GM21360 (cell line): ENCODE measurements around the gene DMGDH.

Experiments used
- ATAC-seq: cut with Tn5 transposase; IDR thresholded peaks from one replicate; pipeline ENCODE4 v1.9.1; 2021; ENCODE audit warnings: mild to moderate bottlenecking, moderate library complexity; ENCODE audit not compliant: unreplicated experiment

DMGDH gene

DNA sequence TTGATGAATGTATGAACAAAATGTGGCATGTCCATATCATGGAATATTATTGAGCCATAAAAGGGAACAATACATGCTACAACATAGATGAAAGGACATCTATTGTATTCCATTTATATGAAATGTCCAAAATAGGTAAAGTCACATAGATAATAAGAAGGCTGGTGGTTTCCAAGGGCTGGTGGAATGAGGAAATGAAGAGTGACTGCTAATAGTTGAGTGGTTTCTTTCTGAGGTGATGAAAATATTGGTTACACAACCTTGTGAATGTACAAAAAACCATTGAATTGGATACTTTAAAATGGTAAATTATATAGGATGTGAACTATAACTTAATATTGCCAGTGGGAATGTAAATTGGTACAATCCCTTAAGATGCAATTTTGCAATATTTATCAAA is 89.6 kb downstream of the DMGDH start:
- ATAC-seq = no peak

DNA sequence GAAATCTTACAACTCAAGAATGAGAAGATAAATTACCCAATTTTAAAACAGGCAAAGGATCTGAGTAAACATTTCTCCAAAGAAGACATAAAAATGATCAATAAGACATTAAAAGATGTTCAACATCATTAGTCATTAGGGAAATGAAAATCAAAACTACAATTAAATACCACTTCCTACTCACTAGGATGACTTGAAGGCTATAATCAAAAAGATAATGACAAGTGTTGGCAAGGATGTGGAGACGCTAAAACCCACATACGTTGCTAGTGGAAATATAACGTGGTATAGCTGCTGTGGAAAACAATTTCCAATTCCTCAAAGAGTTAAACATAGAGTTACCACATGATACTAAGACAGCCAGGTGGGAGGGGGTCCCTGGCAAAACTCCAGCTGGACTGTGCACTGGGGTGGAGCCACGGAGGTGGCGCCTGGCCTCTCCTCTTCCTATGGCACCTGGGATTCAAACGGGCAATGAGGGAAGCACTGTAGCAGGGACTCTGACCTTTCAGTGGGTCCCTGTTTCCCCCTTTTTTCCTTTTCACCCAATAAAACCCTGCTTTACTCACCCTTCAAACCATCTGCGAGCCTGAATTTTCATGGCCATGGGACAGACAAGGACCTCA is 90.2 kb downstream of the DMGDH start:
- no peak for ATAC-seq

DNA sequence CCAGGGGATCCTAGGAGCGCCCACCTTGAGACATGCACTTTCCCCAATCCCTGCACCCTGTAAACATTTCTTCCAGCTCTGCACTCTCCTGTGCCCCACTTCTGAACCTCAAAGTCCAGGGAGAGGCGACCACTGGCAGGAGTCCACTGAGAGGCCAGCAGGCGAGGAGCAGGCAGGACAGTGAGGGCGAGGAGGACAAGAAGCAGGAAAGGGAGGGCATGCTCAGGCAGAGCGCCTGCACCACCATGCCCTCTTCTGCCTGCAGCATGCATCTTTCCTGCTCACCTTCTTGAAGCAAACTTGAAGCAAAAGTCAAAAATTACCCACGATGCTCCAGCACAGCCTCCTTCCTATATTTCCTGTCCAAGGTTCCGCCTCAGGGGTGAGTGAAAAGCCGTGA is 94.4 kb downstream of the DMGDH start:
- ATAC-seq = no peak

DNA sequence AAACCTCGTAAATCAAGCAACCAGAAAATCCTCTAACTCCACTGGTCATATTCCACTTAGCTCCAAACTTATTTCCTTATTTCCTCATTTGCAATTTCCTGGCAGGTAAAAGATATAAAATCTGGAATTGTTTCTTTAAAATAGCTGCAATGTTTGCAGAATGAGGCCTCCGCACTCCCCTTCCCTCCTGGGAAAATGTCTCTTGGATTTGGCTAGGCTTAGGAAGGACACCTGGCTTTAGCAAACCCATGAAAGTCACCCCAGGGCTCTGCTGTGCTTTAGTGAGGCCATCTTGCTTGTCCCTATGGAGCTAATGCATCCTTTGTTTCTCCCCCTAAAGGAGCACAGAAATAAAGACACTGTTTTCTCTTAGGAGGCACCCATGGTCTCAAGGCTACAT is 94.9 kb downstream of the DMGDH start:
- ATAC-seq = no peak

DNA sequence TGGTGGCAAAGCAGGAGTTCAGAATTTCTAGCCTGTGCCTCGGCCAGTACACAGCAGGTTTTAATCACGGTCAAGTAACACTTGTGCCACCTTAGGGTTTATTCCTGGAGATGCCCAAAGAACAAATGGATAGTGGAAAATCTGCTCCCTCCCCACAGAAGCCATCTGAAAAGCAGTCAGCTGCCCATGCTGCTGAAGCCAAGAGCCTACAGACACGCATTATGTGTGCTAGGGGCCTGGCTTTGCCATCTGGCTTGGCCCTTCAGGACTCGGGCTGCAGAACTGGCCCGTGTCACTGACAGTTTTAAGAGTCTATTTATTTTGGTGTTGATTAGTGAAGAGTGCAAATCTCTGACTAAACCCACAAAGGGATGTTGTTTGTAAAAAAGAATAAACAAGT is 95.5 kb downstream of the DMGDH start:
- no peak for ATAC-seq

DNA sequence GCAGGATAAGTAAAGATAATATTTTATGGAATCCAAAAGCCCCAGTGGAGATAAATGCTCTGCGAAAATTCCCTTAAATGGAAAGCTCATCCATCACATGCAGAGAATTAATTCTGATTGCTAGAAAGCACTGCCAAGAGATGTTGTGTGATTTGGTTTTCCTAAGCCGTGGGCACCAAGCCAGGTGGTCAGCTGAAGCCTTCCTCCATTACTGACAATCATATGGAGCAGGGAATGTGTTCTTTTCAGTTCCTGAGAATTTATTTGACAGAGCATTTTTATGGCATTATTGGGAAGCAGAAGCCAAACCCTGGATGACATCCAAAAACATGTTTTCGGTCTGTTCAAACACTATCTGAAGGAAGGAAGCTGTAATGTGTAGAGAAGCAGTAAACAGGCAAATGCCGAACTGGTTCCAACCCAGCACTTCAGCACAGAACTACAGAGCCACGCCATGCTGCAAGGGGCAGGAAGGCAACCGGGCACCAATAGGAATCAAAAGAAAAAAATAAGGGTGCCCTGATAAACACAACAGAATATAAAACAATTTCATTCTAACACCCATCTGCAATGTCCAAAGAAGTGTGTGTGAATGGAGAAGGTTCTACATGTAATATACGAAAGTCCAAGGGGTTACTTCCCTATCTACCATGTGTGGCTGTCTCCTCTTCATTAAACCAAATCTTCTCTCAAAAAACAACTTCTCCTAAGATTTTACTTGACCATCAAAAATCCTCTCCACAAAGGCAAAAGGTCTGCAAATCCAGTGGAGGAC is 96.6 kb downstream of the DMGDH start:
- no peak for ATAC-seq

DNA sequence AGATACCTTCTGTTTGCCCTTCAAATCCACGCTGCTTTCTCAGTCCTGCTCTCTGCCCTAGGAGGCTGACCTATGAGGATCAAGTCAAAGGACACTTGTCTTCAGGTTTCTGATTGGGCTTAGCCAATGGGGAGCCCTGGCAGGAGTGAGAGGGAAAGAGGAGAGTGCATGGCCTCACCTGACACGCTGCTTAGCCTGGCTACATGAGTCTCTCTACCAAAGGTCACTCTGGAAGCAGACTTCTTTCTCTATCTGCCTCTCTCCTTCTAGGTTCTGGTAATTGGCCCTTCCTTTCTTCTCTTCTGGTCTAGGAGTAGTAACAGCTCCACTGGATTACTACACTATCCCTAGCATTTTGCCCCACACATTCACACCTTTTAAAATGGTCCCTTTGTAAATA is 97.5 kb downstream of the DMGDH start:
- no peak for ATAC-seq

DNA sequence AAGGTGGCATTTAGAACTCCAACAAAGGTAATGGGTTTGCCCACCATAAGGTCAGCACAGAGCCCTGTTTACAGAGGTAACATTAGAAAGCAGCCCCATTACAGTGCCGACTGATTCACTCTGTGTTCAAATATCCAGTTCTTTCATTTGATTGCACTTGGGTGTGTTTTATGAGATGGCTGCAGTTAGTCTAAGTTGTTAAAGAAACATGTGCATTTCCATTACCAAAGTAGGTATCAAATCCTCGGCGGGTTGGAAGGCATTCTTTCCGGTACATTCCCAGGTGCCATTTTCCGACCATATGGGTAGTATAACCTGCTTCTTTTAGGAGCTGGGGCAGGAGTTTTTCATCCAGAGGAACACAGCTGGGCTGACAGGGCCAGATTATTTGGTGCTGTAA is 100.7 kb downstream of the DMGDH start:
- no peak for ATAC-seq

DNA sequence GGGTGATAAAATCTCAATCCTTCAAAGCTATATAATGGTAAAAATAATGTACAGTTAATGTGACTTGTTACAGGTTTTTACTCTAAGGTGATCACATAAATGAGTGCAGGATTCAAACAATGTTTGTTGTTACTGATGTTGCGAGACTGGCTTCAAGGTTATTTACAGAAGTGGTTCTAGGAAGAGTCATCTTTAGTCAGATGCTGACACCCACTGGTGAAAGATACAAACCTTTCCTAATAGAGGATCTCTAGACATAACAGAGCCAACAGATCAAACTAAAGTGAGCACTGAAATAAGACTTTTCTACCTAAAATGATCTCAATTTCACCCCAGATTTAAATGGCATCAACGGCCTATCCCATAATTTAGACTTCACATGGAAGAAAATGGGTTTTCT is 104.6 kb downstream of the DMGDH start:
- no peak for ATAC-seq

DNA sequence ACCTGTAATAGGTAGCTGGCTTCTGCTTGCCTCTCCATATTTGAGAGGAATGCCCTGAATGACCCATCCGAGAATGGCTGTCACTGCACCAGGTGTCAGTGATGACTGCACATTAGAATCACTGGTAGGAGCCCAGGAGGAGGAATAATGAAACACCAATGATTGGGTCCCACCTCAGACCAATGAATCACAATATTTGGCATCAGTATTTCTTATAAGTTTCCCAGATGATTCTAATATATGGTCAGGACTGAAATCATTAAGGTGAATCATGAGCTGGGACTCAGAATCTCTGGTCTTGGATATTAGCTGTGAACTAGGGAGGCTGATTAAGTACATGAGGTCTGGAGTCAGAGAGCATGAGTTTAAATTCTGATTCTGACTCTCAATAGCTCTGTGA is 107.7 kb downstream of the DMGDH start:
- ATAC-seq = no peak

DNA sequence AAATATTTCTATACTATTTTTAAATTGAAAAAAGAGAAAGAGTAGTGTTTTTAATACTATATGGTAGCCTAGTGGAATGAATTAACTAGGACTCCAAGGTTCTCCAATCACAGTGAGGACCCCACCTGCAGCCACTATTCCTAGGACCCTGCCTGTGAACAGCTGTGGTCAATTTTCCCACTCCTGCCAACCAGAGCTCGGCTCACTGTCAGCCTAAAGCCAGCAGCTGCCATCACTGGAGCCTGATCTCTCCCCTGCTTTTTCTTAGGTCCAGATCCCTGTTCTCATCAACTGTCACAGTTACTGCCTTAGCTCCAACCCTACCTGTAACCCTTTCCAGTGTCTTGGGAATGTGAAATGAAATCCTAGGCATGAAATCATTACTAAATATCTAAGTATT is 109.7 kb downstream of the DMGDH start:
- no peak for ATAC-seq

DNA sequence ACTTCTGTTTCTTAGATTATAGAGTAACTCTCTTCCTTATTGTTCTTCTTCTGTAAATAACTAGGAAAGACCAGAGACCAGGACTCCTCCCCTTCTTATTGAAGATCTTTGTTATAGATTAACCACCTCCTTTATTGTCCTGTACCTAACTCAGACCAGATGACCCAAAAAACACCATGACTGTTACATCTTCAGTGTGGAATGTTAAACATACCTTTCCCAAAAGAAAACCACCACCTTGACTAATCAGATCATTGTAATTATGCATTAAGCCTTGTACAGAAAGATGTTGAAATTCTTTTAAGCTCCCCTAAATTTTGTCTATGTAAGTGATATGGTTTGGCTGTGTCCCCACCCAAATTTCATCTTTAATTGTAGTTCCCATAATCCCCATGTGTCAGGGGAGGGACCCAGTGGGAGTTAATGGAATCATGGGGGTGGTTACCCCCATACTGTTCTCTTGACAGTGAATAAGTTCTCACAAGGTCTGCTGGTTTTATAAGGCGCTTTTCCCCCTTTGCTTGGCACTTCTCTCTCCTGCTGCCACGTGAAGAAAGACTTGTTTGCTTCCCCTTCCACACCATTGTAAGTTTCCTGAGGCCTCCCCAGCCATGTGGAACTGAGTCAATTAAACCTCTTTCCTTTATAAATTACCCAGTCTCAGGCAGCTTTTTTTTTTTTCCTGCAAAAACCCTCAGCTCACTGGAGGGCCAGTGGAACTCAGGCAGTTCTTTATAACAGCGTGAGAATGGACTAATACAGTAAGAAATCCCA is 110.6 kb downstream of the DMGDH start:
- ATAC-seq = no peak

DNA sequence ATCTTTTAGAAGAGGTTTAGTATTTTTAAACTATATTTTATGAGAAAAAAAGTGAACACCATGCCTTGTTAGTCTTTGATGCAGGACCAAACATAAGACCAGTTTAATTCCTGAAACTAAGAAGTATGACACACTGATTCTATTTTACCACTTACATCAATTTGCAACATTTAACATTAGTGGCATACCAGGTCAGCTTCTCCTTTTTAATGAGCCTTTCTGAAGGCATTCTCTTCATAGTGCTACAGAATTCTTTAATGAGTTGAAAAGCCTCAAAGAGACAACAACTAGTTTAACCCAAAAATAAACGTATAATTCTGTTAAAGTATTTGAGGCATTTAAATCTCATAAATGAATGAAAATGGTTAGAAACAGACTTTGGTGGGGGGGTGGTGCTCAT is 112.6 kb downstream of the DMGDH start:
- no peak for ATAC-seq

DNA sequence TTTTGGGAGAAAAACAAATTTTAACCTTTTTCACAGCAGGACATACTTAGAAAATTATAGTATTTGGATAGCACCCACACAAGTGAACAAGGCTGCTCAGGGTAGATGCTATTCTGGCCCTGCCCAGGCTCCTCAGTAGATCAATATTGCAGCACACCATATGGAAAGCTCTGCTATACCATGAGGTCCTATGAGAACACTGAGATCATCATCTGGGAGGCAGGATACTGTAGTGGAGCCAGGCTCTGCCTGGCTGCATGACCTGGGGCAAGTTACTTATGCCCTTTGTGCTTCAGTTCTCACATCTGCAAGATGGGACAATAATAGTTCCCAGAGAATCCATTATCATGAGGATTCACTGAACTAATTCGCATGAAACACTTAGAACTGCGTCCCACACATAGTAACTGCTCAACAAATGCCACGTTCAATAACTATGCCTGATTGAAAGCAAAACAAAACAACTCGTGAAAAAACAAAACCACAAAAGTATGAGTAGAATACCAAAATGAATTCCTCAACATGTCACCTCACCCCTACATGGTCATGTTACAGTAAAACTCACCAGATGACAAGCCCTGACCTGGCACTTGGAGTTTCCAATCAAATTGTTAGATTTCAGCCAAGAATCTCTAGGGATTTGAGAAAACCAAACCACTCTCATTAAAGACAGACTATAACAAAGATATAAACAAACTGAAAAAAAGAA is 116.2 kb downstream of the DMGDH start:
- no peak for ATAC-seq
